K562 (cell line): ENCODE measurements around the gene CCR7. TPM values are rescaled to one million over a fixed set of nuclear protein-coding genes. Genes with fewer than 3 reads are reported as not detected.

Experiments used
- ATAC-seq: fragments of 200-7000 bp; cut with Tn5 transposase; 3 replicates; pipeline ENCODE4 v1.9.1; 2020; ENCODE audit warnings: moderate library complexity
- BruUV-seq: library from RNA; stranded (reverse); fragments of 400-500 nt; replicated peaks from 2 replicates; lab custom pipeline; 2021; lab: Mats Ljungman, UMichigan
- CTCF ChIA-PET: fragments of 300-600 bp; formaldehyde crosslinking; extraction: SDS; loops from one replicate; lab custom pipeline; 2021; ENCODE audit warnings: low intra/inter-chr PET ratio; lab: Yijun Ruan, JAX
- POLR2A ChIA-PET: fragments of 300-600, 350-650 bp; sonication (Branson Sonifier 250); formaldehyde crosslinking; extraction: SDS; loops from one replicate; lab custom pipeline; 2021; ENCODE audit warnings: antibody characterized with exemption, inconsistent platforms; lab: Yijun Ruan, JAX
- DNase-seq, 4 experiments: peaks; one replicate each; pipeline versions ENCODE4 v3.0.0 to v3.0.0-alpha.2; 2011 to 2018; ENCODE audit warnings: low spot score in 3 of 4, mixed read lengths in 3 of 4; ENCODE audit errors: extremely low read depth in 1 of 4
- FAIRE-seq: peaks from 2 replicates; lab custom pipeline; 2011; peaks lifted over from hg19 to GRCh38; lab: Jason Lieb, UNC
- H2AFZ ChIP-seq: 2 replicates; pipeline ENCODE4 v1.6.0; 2011; ENCODE audit warnings: low read depth, low read length, control low read depth, inconsistent platforms
- H3K27ac ChIP-seq: fragments of 200-600 bp; 3 replicates; pipeline ENCODE4 v1.8.0; 2011; ENCODE audit warnings: low read depth, mild to moderate bottlenecking, control low read depth, inconsistent platforms, low read length, moderate library complexity, mixed read lengths; ENCODE audit errors: extremely low read depth
- H3K27me3 ChIP-seq, 2 experiments: fragments of 300-600 bp in 1 of 2; 2 replicates in 1 of 2; 3 replicates in 1 of 2; pipeline versions ENCODE4 v1.6.0 to v1.8.0; 2011; ENCODE audit warnings: inconsistent platforms in 2 of 2, low read length in 2 of 2, mild to moderate bottlenecking in 1 of 2, mixed read lengths in 1 of 2, moderate library complexity in 1 of 2; ENCODE audit not compliant: control insufficient read depth in 2 of 2, insufficient read depth in 2 of 2
- H3K36me3 ChIP-seq: fragments of 300-600 bp; 3 replicates; pipeline ENCODE4 v1.8.0; 2011; ENCODE audit warnings: mild to moderate bottlenecking, low read length, inconsistent platforms; ENCODE audit not compliant: control insufficient read depth, insufficient read depth
- H3K4me1 ChIP-seq, 2 experiments: fragments of 200-600 bp in 1 of 2; replicated peaks in 1 of 2; 2 replicates in 1 of 2; 3 replicates in 1 of 2; pipeline versions ENCODE4 v1.5.1 to v1.8.0; 2011; ENCODE audit warnings: inconsistent platforms in 2 of 2, low read length in 2 of 2, mild to moderate bottlenecking in 1 of 2, mixed read lengths in 1 of 2, moderate library complexity in 1 of 2; ENCODE audit not compliant: control insufficient read depth in 2 of 2, insufficient read depth in 2 of 2
- H3K4me2 ChIP-seq: 2 replicates; pipeline ENCODE4 v1.6.1; 2011; ENCODE audit warnings: low read length, control low read depth, inconsistent platforms, mixed read lengths; ENCODE audit not compliant: insufficient read depth
- H3K4me3 ChIP-seq: fragments of 200-600 bp; sonication (generic), shearing (Covaris generic); 2 replicates; pipeline ENCODE4 v1.5.1; 2016; ENCODE audit warnings: control low read depth, inconsistent platforms
- H3K79me2 ChIP-seq: fragments of 200-600 bp; 3 replicates; pipeline ENCODE4 v1.8.0; 2011; ENCODE audit warnings: low read length, inconsistent platforms; ENCODE audit not compliant: control insufficient read depth, insufficient read depth
- H3K9ac ChIP-seq, 2 experiments: 2 replicates each; pipeline versions ENCODE4 v1.6.0 to v1.6.1; 2011; ENCODE audit warnings: low read depth in 2 of 2, low read length in 2 of 2, control low read depth in 1 of 2, inconsistent platforms in 1 of 2, mild to moderate bottlenecking in 1 of 2, mixed read lengths in 1 of 2; ENCODE audit not compliant: insufficient read depth in 1 of 2
- H3K9me1 ChIP-seq: one replicate; pipeline ENCODE4 v1.6.0; 2011; ENCODE audit warnings: inconsistent platforms, mild to moderate bottlenecking, low read length, moderate library complexity; ENCODE audit not compliant: control insufficient read depth, insufficient read depth
- H3K9me3 ChIP-seq: replicated peaks from 2 replicates; pipeline ENCODE4 v1.5.1; 2011; ENCODE audit warnings: low read depth, low read length, inconsistent platforms; ENCODE audit not compliant: control insufficient read depth, insufficient read depth
- H4K20me1 ChIP-seq: replicated peaks from 2 replicates; pipeline ENCODE4 v1.6.1; 2011; ENCODE audit warnings: low read length, inconsistent platforms, mixed read lengths; ENCODE audit not compliant: control insufficient read depth, insufficient read depth
- EHMT2 ChIP-seq: fragments of 450-650 bp; IDR thresholded peaks from 2 replicates; pipeline ENCODE4 v1.6.1; 2018; ENCODE audit warnings: antibody characterized with exemption
- GATAD2B ChIP-seq: fragments of 450-650 bp; IDR thresholded peaks from 2 replicates; pipeline ENCODE4 v1.6.1; 2017; ENCODE audit warnings: mild to moderate bottlenecking, borderline replicate concordance
- HMG20B ChIP-seq: fragments of 250-450 bp; sonication (Bioruptor Pico); IDR thresholded peaks from 2 replicates; pipeline ENCODE4 v1.5.0; 2021; ENCODE audit warnings: mild to moderate bottlenecking
- L3MBTL2 ChIP-seq: fragments of 450-650 bp; IDR thresholded peaks from 2 replicates; pipeline ENCODE4 v1.6.1; 2016; ENCODE audit warnings: mild to moderate bottlenecking, moderate library complexity
- NR2C1 ChIP-seq, 2 experiments: fragments of 450-650 bp; IDR thresholded peaks; 2 replicates each; pipeline ENCODE4 v1.6.1; 2017; ENCODE audit warnings: mild to moderate bottlenecking in 2 of 2, antibody characterized with exemption in 1 of 2, inconsistent platforms in 1 of 2, missing compliant biosample characterization in 1 of 2, missing genetic modification characterization in 1 of 2
- PCBP2 ChIP-seq: fragments of 200-400 bp; formaldehyde crosslinking; IDR thresholded peaks from 2 replicates; pipeline ENCODE4 v1.6.1; 2018; ENCODE audit warnings: low read length, low read depth, mild to moderate bottlenecking, moderate library complexity; ENCODE audit not compliant: poor library complexity, severe bottlenecking
- SMAD3 ChIP-seq: fragments of 450-650 bp; formaldehyde crosslinking; conservative IDR thresholded peaks from 2 replicates; pipeline ENCODE4 v1.4.0; 2020; ENCODE audit warnings: mild to moderate bottlenecking
- SMARCC2 ChIP-seq: fragments of 450-650 bp; IDR thresholded peaks from 2 replicates; pipeline ENCODE4 v1.6.1; 2017; ENCODE audit warnings: antibody characterized with exemption, moderate library complexity, mild to moderate bottlenecking, low read depth
- SP1 ChIP-seq: sonication (generic); formaldehyde crosslinking; IDR thresholded peaks from 2 replicates; pipeline ENCODE4 v1.8.1; 2022; ENCODE audit warnings: mild to moderate bottlenecking, missing genetic modification reagents
- TEAD4 ChIP-seq, 2 experiments: sonication (generic) in 1 of 2; formaldehyde crosslinking in 1 of 2; IDR thresholded peaks; 2 replicates each; pipeline versions ENCODE4 v1.6.1 to v1.8.0; 2012 to 2022; ENCODE audit warnings: borderline replicate concordance in 1 of 2, inconsistent platforms in 1 of 2, low read length in 1 of 2, mild to moderate bottlenecking in 1 of 2, missing genetic modification reagents in 1 of 2
- ZNF121 ChIP-seq: sonication (generic); formaldehyde crosslinking; conservative IDR thresholded peaks from 2 replicates; pipeline ENCODE4 v1.8.0; 2022; ENCODE audit warnings: missing genetic modification reagents
- ZNF174 ChIP-seq: fragments of 250-450 bp; sonication (Bioruptor Pico); IDR thresholded peaks from 2 replicates; pipeline ENCODE4 v1.4.0; 2020; ENCODE audit warnings: mild to moderate bottlenecking
- ZNF316 ChIP-seq: fragments of 450-650 bp; IDR thresholded peaks from 2 replicates; pipeline ENCODE4 v1.6.1; 2016
- ZNF695 ChIP-seq: fragments of 450-650 bp; formaldehyde crosslinking; IDR thresholded peaks from 2 replicates; pipeline ENCODE4 v1.4.0; 2020; ENCODE audit warnings: mild to moderate bottlenecking, moderate library complexity
- WGBS: fragments of 100-300 bp; shearing (Covaris generic); methylation state at CpG from one replicate; pipeline ENCODE4 v1.1.6; 2016; ENCODE audit warnings: low coverage, mixed read lengths; ENCODE audit not compliant: insufficient coverage; ENCODE audit errors: missing lambda C conversion rate; 5-methylcytosine and 5-hydroxymethylcytosine counted together
- in situ Hi-C: fragments of 300-500 bp; cut with MboI; formaldehyde crosslinking; loops from 4 replicates; pipeline ENCODE4 v1.15.0; 2018; ENCODE audit warnings: inconsistent platforms, mixed read lengths
- intact Hi-C: fragments of 100-400 bp; cut with micrococcal nuclease; formaldehyde crosslinking; loops from 2 replicates; pipeline ENCODE4 v1.14.2; 2022
- polyA plus RNA-seq, 8 experiments: library from polyadenylated mRNA; depleted of rRNA in 4 of 8; stranded (reverse) in 5 of 8; unstranded in 3 of 8; fragments of >200 nt; fragmentation: Nextera tagmentation in 2 of 8; fragmentation: Illumina TruSeq in 1 of 8; extraction: Ambion mirVana in 2 of 8; extraction: Trizol in 1 of 8; gene quantifications; 2 replicates each; pipeline versions ENCODE4 v1.2.1 to v1.2.3, GENCODE V29; 2011 to 2014; ENCODE audit warnings: inconsistent platforms in 1 of 8, missing spikeins in 1 of 8
- total RNA-seq, 7 experiments: library from RNA; depleted of rRNA in 6 of 7; stranded (reverse); fragments of >200 nt in 6 of 7; fragmentation: Illumina TruSeq in 2 of 7; extraction: Trizol in 2 of 7; gene quantifications; 2 replicates each; pipeline versions ENCODE4 v1.2.1 to v1.2.3, GENCODE V29; 2011 to 2021; ENCODE audit warnings: low replicate concordance in 1 of 7
- TF ChIP-seq, protein P1 (sequence below): sonication (generic); formaldehyde crosslinking; IDR thresholded peaks from 2 replicates; pipeline ENCODE4 v1.8.0; 2022; ENCODE audit warnings: mild to moderate bottlenecking, missing genetic modification reagents

Gene CCR7
- total and polyA plus RNA-seq, 9 of the 15 experiments (the other 6 are each of a cell fraction or from before 2014, with no cell fraction given): 0.14 to 1.4 (median 0.56) TPM

GRCh38 chr17:40576113-40576740 is 11.0 kb upstream of the CCR7 start:
- Histone ChIP-seq H2AFZ (no peak overlapping the region), H3K4me2 (no peak overlapping the region), H3K27me3 (no peaks in the 10 kb centered on the region; a peak in 2 of 5 replicates), H3K27ac (no peak overlapping the region), H3K79me2 (no peaks in the 10 kb centered on the region), H3K4me3 (no peak overlapping the region), H3K36me3 (no peaks in the 10 kb centered on the region), H3K9ac (no peak overlapping the region), H3K9me3 (no peaks in the 10 kb centered on the region), H3K9me1 (no peaks in the 10 kb centered on the region), H3K4me1 (no peaks in the 10 kb centered on the region), H4K20me1 (no peaks in the 10 kb centered on the region)
- ChIA-PET POLR2A (interaction anchor here (0.7 to 1.2 kb wide), 3 partner anchors 19 to 50 kb away, joined by 3 read pairs; no protein-coding TSS in a partner anchor), CTCF (no interaction called here)
- 2% methylated on average over 5 of the region's 5 CpGs for WGBS
- in situ Hi-C loops (no loop called here), intact Hi-C loops (no loop called here)
- ATAC-seq: no peak
- no peak for FAIRE-seq
- DNase-seq: no peak
- no peak for TF ChIP-seq L3MBTL2
- no peak for TF ChIP-seq TEAD4 (IDR thresholded peaks at IDR 0.05; ENCODE audit: low read length)
- no peak for TF ChIP-seq TEAD4 (CRISPR knock-in tag; IDR thresholded peaks at IDR 0.05; ENCODE audit: borderline replicate concordance)
- no peak for TF ChIP-seq SP1
- TF ChIP-seq NR2C1 (IDR thresholded peaks at IDR 0.05): no peak
- TF ChIP-seq NR2C1 (tag; IDR thresholded peaks at IDR 0.05): no peak
- TF ChIP-seq ZNF695 (CRISPR knock-in tag): no peak
- no peak for TF ChIP-seq PCBP2
- no peak for TF ChIP-seq ZNF316
- TF ChIP-seq GATAD2B: no peak
- TF ChIP-seq ZNF174: no peak
- TF ChIP-seq EHMT2: no peak
- TF ChIP-seq, protein P1, sequence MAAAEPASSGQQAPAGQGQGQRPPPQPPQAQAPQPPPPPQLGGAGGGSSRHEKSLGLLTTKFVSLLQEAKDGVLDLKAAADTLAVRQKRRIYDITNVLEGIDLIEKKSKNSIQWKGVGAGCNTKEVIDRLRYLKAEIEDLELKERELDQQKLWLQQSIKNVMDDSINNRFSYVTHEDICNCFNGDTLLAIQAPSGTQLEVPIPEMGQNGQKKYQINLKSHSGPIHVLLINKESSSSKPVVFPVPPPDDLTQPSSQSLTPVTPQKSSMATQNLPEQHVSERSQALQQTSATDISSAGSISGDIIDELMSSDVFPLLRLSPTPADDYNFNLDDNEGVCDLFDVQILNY (CRISPR knock-in tag): no peak
- no peak for TF ChIP-seq SMARCC2
- TF ChIP-seq ZNF121 (CRISPR knock-in tag): no peak
- no peak for TF ChIP-seq HMG20B (CRISPR knock-in tag)
- TF ChIP-seq SMAD3: no peak
- BruUV-seq: no TSS peak
